OCI-LY7 (cell line): ENCODE results near the gene BOD1L1. TPM values are rescaled to one million over a fixed set of nuclear protein-coding genes. Genes with fewer than 3 reads are reported as not detected.

ENCODE experiments used
- BruUV-seq: library from RNA; stranded (reverse); fragments of 400-500 nt; replicated peaks from 2 replicates; lab custom pipeline; 2021; lab: Mats Ljungman, UMichigan
- CTCF ChIA-PET: fragments of 300-600 bp; sonication (Branson Sonifier 250); formaldehyde crosslinking; loops from one replicate; lab custom pipeline; 2022; ENCODE audit warnings: antibody characterized with exemption; ENCODE audit not compliant: unreplicated experiment; lab: Charles Lee
- POLR2A ChIA-PET: fragments of 300-600 bp; sonication (Branson Sonifier 250); formaldehyde crosslinking; loops from one replicate; lab custom pipeline; 2022; ENCODE audit warnings: antibody characterized with exemption; lab: Charles Lee
- DNase-seq: peaks from one replicate; pipeline ENCODE4 v3.0.0-alpha.2; 2015; ENCODE audit warnings: low spot score
- H2AFZ ChIP-seq: fragments of 200-600 bp; sonication (generic), shearing (Covaris generic); 2 replicates; pipeline ENCODE4 v1.6.1; 2014; ENCODE audit warnings: mild to moderate bottlenecking, antibody characterized with exemption, low read length, moderate library complexity
- H3K27ac ChIP-seq: fragments of 200-600 bp; sonication (generic); 2 replicates; pipeline ENCODE4 v1.5.1; 2014; ENCODE audit warnings: mixed run types, low read depth, mild to moderate bottlenecking, moderate library complexity, low read length, inconsistent platforms; ENCODE audit not compliant: poor library complexity, severe bottlenecking
- H3K36me3 ChIP-seq: fragments of 200-600 bp; sonication (generic); 2 replicates; pipeline ENCODE4 v1.6.1; 2014; ENCODE audit warnings: mild to moderate bottlenecking, antibody characterized with exemption, low read length, moderate library complexity, mixed read lengths; ENCODE audit not compliant: insufficient read depth
- H3K4me1 ChIP-seq: fragments of 200-600 bp; sonication (generic); 2 replicates; pipeline ENCODE4 v1.5.1; 2014; ENCODE audit warnings: mild to moderate bottlenecking, low read length; ENCODE audit not compliant: insufficient read depth, poor library complexity, severe bottlenecking
- H3K4me2 ChIP-seq: fragments of 200-600 bp; sonication (generic); 2 replicates; pipeline ENCODE4 v1.6.1; 2014; ENCODE audit warnings: mild to moderate bottlenecking, low read length
- H3K4me3 ChIP-seq: fragments of 200-600 bp; sonication (generic); 2 replicates; pipeline ENCODE4 v1.5.1; 2014; ENCODE audit warnings: mild to moderate bottlenecking, low read depth, low read length; ENCODE audit not compliant: poor library complexity, severe bottlenecking
- H3K79me2 ChIP-seq: fragments of 200-600 bp; sonication (generic); 2 replicates; pipeline ENCODE4 v1.6.1; 2016; ENCODE audit warnings: low read depth, mild to moderate bottlenecking, low read length, moderate library complexity, mixed read lengths; ENCODE audit not compliant: insufficient read depth
- H3K9me2 ChIP-seq: fragments of 200-600 bp; sonication (generic); 2 replicates; pipeline ENCODE4 v1.6.1; 2016; ENCODE audit warnings: mild to moderate bottlenecking, low read length, mixed read lengths; ENCODE audit not compliant: insufficient read depth
- H3K9me3 ChIP-seq: fragments of 200-600 bp; sonication (generic); 2 replicates; pipeline ENCODE4 v1.6.1; 2014; ENCODE audit warnings: mild to moderate bottlenecking, mixed run types, low read length, mixed read lengths
- H4K20me1 ChIP-seq: fragments of 200-600 bp; sonication (generic); 2 replicates; pipeline ENCODE4 v1.6.1; 2014; ENCODE audit warnings: mild to moderate bottlenecking, antibody characterized with exemption, low read length, moderate library complexity, mixed read lengths; ENCODE audit not compliant: insufficient read depth
- CTCF ChIP-seq: fragments of 200-600 bp; sonication (generic); conservative IDR thresholded peaks from 2 replicates; pipeline ENCODE4 v1.5.1; 2014; ENCODE audit warnings: mild to moderate bottlenecking, antibody characterized with exemption, low read length, moderate library complexity, mixed read lengths
- EZH2phosphoT487 ChIP-seq: fragments of 200-600 bp; sonication (generic); IDR thresholded peaks from 2 replicates; pipeline ENCODE4 v1.6.1; 2018; ENCODE audit warnings: low read depth, borderline replicate concordance, mild to moderate bottlenecking, mixed run types, antibody characterized with exemption, low read length, moderate library complexity, mixed read lengths
- intact Hi-C: fragments of 100-400 bp; cut with micrococcal nuclease; formaldehyde crosslinking; loops from one replicate; pipeline ENCODE4 v1.10.0; 2022; ENCODE audit not compliant: unreplicated experiment
- total RNA-seq, 2 experiments: library from RNA; depleted of rRNA in 1 of 2; stranded (reverse); fragments of >200 nt in 1 of 2; shearing (Covaris generic) in 1 of 2; gene quantifications; 2 replicates each; pipeline ENCODE4 v1.2.3, GENCODE V29; 2014 to 2022

Gene BOD1L1
- total RNA-seq, 2 experiments from 2014 or later, result 24.0 to 49.6 TPM

GRCh38 chr4:13659341-13660070 lies 32.0 kb upstream of the BOD1L1 start:
- POLR2A ChIA-PET, result no interaction called here
- H3K9me3 ChIP-seq, result no peaks in the 10 kb centered on the region
- no peak overlapping the region for H3K27ac ChIP-seq
- H3K4me3 ChIP-seq, result no peak overlapping the region
- TF ChIP-seq EZH2phosphoT487 (no peak), CTCF (no peak)
- intact Hi-C loops, result loop anchor here (5.0 to 10.0 kb wide), 2 partner anchors 253 to 1345 kb away; partner anchors contain the start of gene CPEB2
- H3K36me3 ChIP-seq, result no peaks in the 10 kb centered on the region
- H4K20me1 ChIP-seq, result no peaks in the 10 kb centered on the region
- CTCF ChIA-PET, result no interaction called here
- no peak overlapping the region for H2AFZ ChIP-seq
- H3K9me2 ChIP-seq, result no peaks in the 10 kb centered on the region
- H3K4me1 ChIP-seq, result no peaks in the 10 kb centered on the region
- no peak for DNase-seq
- no peaks in the 10 kb centered on the region for H3K79me2 ChIP-seq
- BruUV-seq, result no TSS peak
- H3K4me2 ChIP-seq, result no peak overlapping the region

- Histone ChIP-seq H3K27ac (no peak overlapping the region), H3K79me2 (no peaks in the 10 kb centered on the region), H2AFZ (peak overlapping the region; percentile 54; the same call in 1 of the 2 replicates), H3K4me2 (peak overlapping the region; percentile 53), H3K4me1 (no peaks in the 10 kb centered on the region), H3K9me2 (no peaks in the 10 kb centered on the region), H3K36me3 (no peaks in the 10 kb centered on the region), H3K9me3 (no peaks in the 10 kb centered on the region), H3K4me3 (peak overlapping the region; percentile 54), H4K20me1 (no peaks in the 10 kb centered on the region)
- no peak for TF ChIP-seq EZH2phosphoT487
- TF ChIP-seq CTCF, result peak; percentile 93
- intact Hi-C loops, result loop anchor here (5.0 to 10.0 kb wide), 2 partner anchors 256 to 1348 kb away; partner anchors contain the start of gene CPEB2
- BruUV-seq, result no TSS peak
- DNase-seq, result peak; percentile 49
- ChIA-PET POLR2A (interaction anchor here (0.9 kb wide), 1 partner anchor 1344 kb away, joined by 3 read pairs; no protein-coding TSS in a partner anchor), CTCF (no interaction called here)
Measured at GRCh38 chr4:13656569-13657405, 29.3 kb upstream of the BOD1L1 start.
